IPS-11a (cell line): ENCODE data around the gene ADAM15.

Experiments used
- H3K4me3 ChIP-seq: one replicate; pipeline ENCODE4 v1.5.1; 2013; ENCODE audit warnings: low read depth, low read length, control low read depth

Gene ADAM15

GRCh38 chr1:155011437-155012025 lies 39.6 kb upstream of the ADAM15 start:
- no peak overlapping the region for H3K4me3 ChIP-seq

- H3K4me3 ChIP-seq = no peak overlapping the region
These were observed 39.0 kb upstream of the ADAM15 start for GRCh38 chr1:155012026-155012546.

DNA sequence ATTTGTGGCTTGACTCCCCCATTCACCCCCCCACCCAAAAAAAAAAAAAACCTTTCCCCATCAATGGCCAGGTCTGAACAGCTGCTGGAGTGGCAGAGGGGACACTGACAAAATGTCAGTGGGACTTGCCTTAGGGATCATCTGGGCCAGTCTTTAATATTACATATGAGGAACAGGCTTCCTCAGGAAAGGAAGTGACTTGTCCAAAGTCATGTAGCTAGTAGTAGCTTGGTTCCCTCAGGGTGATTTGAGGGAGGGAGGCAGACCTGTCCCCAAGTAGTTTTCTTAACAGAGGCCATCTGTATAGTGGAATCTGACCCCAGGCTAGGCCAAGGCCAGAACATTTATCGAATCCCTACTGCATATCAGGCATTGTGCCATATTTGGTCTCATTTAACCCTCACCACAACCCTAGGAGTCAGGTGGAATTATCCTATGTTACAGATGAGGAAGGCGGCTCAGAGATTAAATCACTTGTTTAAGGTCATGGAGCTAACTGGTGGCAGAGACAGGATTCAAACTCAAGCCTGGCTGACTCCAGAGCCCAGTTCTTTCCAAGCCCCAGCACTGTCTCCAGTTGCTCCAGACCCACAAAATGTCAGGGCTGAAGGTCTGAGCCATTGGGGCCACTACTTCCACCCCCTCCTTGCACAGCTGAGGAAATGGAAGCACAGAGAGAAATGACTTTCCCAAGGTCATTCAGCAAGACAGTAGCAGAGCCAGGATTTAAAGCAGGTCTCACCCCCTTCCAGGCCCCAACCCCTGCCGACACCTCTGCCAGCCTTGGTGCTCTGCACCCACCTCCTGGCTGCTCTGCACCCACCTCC lies 38.1 kb upstream of the ADAM15 start:
- H3K4me3 ChIP-seq = no peak overlapping the region

DNA sequence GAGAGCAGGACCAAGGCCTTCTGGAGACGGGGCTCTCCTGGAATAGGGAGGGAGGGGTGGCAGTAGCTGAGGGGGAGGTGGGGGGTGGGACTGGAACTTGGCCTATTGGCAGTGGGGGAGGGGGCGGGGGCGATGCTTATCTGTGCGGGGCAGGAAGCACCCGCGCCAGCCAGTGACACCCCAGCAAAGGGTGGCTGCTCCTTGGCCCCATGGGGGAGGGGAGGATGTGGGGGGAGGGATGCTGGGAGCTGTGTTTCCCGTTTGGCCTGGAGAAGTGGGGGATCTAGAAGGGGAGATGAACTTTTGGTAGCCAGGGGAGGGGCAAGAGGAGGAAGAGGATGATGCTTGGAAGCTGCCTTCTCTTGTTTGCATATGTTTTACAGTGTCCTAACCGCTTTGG lies 37.5 kb upstream of the ADAM15 start:
- no peak overlapping the region for H3K4me3 ChIP-seq

- no peak overlapping the region for H3K4me3 ChIP-seq
These were observed 36.2 kb upstream of the ADAM15 start for GRCh38 chr1:155014709-155015508.

- no peak overlapping the region for H3K4me3 ChIP-seq
These were observed 35.4 kb upstream of the ADAM15 start for GRCh38 chr1:155015527-155016230.

GRCh38 chr1:155016231-155016831 lies 34.8 kb upstream of the ADAM15 start:
- no peak overlapping the region for H3K4me3 ChIP-seq

DNA sequence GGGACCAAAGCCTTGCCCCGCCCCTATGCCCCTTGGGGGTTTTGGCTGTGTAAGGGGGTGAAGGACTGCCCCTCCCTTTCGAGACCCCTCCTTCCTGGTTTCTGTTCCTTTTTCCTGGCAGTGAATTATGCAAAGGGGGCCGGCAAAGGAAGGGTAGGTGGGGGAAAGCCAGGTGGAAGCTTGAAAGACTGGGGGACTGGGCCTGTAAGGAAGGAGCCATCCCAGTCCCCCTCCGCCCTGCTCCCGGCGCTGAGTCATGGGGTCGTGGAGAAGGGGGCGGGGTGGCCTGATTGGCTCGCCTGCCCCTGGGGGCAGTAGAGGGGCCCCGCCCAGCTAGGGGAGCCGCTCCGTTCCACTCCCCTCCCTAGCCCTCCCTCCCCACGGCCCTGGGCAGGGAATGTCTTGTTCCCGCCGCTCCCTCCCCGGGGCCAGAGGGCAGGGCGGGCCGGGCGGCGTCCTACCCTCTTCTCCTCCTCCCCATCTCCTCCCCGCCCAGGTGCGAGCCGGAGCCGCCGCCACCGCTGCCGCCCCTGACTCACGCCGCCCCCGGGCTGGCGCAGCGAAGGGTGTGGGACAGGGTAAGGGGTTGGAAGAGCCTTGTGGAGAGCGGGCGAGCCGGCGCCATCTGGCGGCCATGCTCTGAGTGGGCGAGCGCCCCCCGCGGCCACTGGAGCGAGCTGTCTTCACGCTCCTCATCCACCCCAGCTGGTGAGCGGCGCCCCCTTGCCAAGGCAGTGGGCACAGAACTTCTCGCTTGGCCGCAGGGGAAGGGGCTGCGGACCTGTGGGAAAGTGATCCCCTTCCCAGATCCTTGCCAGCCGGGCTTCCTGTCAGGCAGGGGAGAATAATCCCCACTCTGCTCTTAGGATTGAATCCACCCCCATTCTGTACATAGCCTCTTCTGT lies 33.8 kb upstream of the ADAM15 start:
- H3K4me3 ChIP-seq = peak overlapping the region; percentile 28

- H3K4me3 ChIP-seq = no peak overlapping the region
These were observed 33.2 kb upstream of the ADAM15 start for GRCh38 chr1:155017946-155018316.

DNA sequence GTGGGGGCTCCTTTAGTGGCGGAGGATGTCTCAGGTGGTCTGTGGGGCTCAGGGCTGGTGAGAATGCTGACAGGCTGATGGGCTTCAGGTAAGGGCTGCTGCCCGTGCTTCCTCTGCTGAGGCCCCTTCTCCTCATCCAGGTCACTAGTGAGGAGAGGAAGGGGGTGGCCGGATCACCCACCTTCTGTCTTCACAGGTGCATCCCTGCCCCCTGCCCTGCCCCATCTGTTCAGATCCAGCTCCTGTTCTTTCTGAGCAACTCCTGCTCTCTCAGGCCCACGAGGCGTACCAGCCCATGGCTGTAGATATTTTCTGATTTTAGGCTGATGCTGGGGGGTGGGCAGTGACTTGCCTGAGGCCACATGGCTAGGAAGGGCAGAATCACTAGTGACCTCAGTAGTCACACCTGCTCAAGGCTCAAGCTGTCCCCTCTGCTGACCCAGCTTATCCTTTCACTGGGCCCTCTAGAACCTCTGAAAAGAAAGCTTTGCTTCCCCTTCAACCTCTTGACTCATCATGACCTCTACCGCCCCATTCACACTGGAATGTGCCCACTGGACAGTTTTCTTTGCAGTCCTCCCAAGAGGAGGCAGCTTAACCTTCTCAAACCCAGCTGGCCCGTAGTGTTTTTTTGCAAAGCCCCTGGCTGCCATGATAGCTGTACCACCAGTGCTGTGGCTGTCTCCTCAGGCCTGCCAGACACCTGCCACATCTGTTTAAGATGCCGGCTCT lies 32.3 kb upstream of the ADAM15 start:
- H3K4me3 ChIP-seq = no peak overlapping the region

- no peak overlapping the region for H3K4me3 ChIP-seq
These were observed 31.5 kb upstream of the ADAM15 start for GRCh38 chr1:155019377-155020245.

GRCh38 chr1:155022136-155022926 lies 28.8 kb upstream of the ADAM15 start:
- H3K4me3 ChIP-seq = no peak overlapping the region

- no peak overlapping the region for H3K4me3 ChIP-seq
These were observed 28.2 kb upstream of the ADAM15 start for GRCh38 chr1:155022927-155023236.

- no peak overlapping the region for H3K4me3 ChIP-seq
These were observed 27.5 kb upstream of the ADAM15 start for GRCh38 chr1:155023627-155024026.

GRCh38 chr1:155024315-155024714 lies 26.8 kb upstream of the ADAM15 start:
- no peak overlapping the region for H3K4me3 ChIP-seq

- no peak overlapping the region for H3K4me3 ChIP-seq
These were observed 25.0 kb upstream of the ADAM15 start for GRCh38 chr1:155026154-155026553.

DNA sequence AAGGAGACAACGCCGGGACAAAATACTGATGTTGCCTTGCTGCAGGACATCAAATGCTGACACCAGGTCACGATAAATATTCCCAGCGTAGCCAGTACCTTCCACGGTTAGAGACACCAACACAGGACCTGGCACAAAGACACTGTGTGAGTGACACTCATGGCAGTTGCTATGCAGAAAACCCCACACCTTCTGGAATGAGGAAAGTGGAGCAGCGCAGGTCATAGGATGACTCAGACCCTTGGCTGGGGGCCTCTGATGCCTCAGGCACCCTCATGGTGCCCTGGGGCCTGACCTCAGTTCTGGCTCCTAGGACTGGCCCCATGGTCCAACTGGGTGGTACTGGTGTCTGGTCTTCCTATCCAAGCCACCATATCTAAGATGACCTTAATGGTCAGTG lies 24.5 kb upstream of the ADAM15 start:
- no peak overlapping the region for H3K4me3 ChIP-seq
